Stimulated activated CD4-positive, alpha-beta T cell treated with anti-CD3 and anti-CD28 coated beads, TNF-alpha, amount 100 ng/mL, for 24 hours (primary cell): ENCODE measurements around the gene PDYN.
"Not testable (repeated sequence)": the region's sequence is repeated elsewhere in the genome, so short reads cannot be mapped to it uniquely, and the experiment has no call there.

Experiments used
- DNase-seq, 3 experiments: peaks; one replicate each; pipeline ENCODE4 v3.0.0-alpha.2; 2020; ENCODE audit warnings: low read depth in 3 of 3

The PDYN gene

DNA sequence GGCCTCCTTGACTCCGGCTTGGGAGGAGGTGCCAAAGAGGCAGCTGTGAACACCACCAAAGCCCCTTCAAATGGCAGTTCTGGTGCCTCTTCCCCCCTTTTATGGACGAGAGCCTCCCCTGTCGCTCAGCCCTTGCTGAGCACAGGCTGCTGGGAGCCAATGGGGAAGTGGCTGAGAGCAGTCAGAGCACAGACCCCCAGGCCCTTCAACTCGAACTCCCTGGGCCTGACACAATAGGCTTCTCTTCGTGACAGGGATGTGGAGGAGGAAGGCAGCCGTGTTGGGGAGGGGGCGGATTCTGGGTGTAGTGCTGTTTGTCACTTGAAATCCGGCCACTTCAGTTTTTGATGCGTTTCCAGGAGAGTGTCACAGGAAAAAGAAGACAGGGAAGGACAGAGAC is at the start of gene PDYN:
PDYN (minus strand) TSS at position 73 of the 400 bp plus-strand sequence. CDS start 10,974 bp downstream, outside the sequence.
- DNase-seq: no peak

DNA sequence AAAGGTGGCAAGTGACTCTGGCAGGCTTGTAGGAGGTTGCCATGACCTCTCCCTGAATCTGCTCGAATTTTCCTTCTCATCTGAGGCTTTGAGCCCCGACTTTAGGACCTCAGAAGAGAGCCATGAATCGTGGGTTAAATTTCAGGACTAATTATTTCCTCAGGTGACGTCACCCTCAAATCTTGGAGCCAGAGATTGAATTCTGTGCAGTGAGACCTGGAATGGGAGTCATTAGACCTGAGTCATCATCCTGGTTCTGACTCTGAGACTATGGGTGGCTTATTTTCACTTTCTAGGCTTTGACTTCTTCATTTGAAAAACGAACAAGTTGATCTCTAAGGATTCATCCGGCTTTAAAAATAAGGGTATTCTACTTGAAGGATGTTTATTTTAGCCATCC is 48.5 kb upstream of the PDYN start:
- no peak for DNase-seq

DNA sequence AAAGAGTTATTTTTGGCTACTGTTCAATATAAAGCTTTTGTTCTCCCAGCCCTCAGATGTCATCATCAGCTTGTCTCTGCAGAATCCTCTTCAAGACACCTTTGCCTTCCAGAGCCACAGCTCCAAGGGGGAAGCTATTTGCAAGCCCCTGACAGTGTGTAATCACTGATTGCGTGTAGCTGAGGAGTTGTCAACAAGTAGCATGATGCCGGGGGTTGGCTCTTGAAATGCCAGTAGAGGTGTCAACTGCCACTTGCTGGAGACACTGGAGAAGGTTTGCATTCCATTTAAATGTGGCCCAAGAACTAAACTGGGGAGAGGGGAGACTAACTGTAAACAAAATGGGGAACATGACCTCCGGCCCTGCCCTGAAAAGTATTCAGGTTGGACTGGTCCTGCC is 44.3 kb upstream of the PDYN start:
- no peak for DNase-seq

DNA sequence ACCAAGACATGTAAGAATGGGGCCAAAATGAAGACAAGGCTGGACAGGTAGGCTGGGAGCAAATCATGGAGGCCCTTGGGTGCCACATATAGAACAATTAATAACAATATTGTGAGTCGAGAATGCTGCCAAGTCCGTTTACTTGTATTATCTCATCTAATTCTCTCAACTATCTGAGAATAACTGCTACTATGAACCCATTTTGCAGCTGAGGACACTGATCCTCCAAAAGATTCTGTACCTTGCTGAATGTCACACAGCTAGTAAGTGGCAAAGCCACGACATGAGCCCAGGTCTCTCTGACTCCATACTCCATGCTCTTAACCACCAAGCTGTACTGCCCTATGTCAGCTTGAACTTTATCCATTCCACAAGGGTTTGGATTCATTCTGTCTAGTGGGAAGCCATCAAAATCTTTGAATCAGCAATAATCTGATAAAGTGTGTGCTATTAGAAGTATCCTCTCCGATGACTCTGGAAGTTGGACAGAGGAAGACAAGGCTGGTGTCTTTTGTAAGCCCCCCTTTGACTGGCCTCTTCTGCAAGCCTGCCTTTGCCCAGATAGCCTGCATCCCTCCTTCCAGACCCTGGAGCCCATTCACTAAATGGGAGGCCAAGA is 43.5 kb upstream of the PDYN start:
- DNase-seq: no peak

DNA sequence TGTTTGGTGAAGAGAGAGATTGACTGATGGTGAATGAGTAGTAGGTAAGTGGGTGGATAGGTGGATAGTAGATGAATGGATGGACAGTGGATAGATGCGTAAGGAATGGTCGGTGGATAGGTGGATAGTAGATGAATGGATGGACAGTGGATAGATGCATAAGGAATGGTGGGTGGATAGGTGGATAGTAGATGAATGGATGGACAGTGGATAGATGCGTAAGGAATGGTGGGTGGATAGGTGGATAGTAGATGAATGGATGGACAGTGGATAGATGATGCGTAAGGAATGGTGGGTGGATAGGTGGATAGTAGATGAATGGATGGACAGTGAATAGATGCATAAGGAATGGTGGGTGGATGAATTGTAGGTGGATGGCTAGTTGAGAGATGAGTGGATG is 42.5 kb upstream of the PDYN start:
- not testable (repeated sequence) for DNase-seq

GRCh38 chr20:2032168-2032567 is 38.3 kb upstream of the PDYN start:
- no peak for DNase-seq

- no peak for DNase-seq
These were observed 32.7 kb upstream of the PDYN start for GRCh38 chr20:2026514-2026913.

DNA sequence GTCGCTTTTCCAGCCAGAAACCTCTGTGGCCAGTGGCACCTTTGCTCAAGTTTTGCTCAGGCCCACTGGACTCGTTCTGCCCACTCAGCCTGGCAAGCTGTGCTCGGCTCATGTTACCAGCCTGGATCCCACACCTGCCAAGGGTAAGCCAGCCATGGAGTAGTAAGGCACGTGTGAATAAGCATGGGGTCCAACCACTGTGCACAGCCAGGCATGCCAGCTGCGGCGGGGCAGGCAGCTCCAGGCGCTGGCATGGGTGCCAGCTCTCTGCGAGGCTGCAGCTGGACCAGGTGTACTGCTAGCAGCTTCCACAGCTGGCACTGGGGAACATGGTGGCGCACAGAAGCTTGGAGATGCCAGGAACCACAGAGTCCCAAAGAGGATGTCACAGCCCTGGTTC is 32.1 kb upstream of the PDYN start:
- DNase-seq: no peak

DNA sequence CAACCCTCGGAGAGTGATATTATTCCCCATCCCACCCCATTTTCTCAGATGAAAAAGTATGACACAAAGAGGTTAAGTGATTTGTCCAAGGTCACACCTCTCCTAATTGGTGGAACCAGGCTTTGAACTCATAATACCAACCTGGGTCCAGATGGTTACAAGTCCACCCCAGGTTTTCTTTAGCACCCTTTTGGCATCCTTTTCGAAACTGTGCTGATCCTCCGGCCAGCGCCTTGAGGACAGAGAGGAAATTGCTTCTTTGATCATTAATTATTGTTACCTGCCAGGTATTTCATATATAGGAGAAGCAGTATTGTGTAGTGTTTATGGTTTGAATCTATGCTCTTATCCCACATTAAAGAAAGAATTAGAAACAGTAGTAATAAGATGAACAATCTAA is 29.3 kb upstream of the PDYN start:
- no peak for DNase-seq

DNA sequence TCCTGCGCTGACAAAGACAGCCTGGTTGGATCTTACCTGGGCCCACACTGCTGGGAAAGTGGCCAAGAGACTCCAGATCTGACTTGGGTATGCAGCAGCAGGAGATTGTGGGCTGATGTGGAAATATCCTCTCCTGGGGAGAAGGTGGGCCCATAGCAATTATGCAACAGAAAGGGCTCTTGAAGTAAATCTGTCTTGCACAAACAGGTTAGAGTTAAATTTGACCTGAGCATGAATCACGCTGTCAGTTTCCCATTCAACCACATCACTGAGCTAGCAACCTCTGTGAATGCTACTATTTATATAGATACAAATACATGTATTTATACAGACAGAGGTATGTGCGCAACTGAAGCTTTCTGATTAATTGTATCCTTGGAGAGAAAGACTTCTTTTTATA is 28.3 kb upstream of the PDYN start:
- DNase-seq: no peak

DNA sequence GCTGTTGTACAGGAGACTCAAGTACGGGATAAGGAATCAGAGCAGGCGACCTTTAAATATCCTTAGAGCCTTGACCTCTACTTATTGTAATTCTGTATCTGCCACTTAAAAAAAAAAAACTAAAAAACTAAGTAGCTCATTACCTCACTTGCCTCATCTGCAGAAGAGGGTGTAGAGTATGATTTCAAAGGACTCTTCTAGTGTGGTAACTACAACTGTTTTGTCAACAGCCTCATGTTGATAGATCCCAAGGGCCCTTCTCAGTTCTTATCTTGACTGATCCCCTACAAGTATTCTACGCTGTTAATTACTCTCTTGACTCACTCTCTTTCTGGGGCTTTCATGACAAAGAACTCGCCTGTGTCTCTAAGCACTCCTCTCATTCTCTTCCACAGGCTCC is 16.7 kb upstream of the PDYN start:
- DNase-seq: no peak

GRCh38 chr20:2006452-2007361 is 12.8 kb upstream of the PDYN start:
- peak in 1 of 3 experiments; percentile 12 for DNase-seq

GRCh38 chr20:2005831-2006426 is 12.1 kb upstream of the PDYN start:
- peak; percentile 18 to 47 (median 33) for DNase-seq

DNA sequence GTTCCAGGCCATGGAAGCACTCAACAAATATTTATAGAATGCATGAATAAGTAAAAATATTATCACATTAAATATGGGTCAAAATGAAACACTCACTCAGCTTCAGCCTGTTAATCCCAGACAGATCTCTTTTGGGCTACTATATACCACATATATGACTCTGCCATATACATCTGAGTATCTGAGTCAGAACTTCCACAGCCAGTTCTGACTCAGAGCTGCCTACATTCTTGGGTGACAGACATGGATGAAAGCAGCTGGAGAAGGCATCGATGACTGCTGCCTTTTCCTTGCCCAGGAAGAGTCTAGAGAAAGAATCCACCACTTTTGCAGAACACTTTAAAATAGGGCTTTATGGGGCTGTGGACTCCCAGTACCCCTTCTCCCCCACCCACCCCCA is 11.5 kb upstream of the PDYN start:
- DNase-seq: peak in 1 of 3 experiments; percentile 11

- no peak for DNase-seq
These were observed 10.3 kb upstream of the PDYN start for GRCh38 chr20:2004171-2004570.

- no peak for DNase-seq
These were observed 8.5 kb upstream of the PDYN start for GRCh38 chr20:2002365-2002764.

GRCh38 chr20:2001119-2001518 is 7.3 kb upstream of the PDYN start:
- no peak for DNase-seq

DNA sequence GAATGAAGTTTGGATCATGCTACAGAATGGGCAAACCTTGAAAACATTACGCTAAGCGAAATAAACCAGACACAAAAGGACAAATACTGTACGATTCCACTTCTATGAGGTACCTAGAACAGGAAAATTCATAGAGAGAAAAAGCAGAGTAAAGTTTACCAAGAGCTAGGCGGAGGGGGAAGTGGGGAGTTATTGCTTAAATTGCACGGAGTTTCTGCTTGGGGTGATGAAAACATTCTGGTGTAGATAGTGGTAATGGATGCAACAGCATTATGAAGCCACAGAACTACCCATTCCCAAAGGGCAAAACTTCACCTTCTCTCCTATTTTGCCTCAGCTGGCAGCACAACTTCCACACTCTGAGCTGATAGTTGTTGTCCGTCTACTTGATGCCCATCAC is 6.4 kb upstream of the PDYN start:
- DNase-seq: no peak

- no peak for DNase-seq
These were observed 4.9 kb upstream of the PDYN start for GRCh38 chr20:1998715-1999114.

- no peak for DNase-seq
These were observed 4.3 kb upstream of the PDYN start for GRCh38 chr20:1998193-1998520.

- no peak for DNase-seq
These were observed 3.8 kb upstream of the PDYN start for GRCh38 chr20:1997483-1998192.

DNA sequence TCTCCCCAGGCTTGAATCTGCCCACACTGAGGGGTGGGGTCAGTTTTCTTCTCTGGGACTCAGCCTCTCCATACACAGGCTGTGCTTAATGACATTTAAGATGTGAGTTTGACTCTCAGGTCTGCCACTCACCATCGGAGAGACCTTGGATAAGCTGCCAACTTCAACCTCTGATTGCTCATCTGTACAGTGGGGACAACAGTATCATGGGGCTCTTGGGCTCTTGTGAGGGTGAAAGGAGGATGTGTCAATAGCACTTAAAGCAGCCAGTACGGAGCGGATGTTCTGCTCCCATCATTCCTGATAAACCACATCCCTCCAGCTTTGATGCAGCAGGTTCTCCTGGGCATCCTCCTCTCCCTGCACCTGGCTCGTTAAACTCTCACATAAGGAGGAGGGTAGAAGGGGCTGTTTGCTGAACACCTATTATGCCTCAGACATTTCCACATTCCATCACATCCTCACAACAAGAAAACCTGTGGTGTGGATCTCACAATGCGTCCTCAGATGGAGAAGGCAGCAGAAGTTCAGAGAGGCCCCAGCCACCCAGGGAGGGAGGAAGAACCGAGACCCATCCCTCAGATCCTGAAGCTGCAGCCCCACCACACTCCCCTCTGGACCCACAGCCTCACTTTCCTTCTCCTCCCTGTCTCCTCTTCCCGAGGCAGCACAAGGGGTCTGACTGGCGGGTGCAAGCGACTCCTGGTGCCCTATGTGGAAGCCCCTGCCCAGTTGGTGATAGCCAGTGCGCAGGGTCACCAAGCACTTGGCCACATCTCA is 1.9 kb upstream of the PDYN start:
- no peak for DNase-seq
